Panc1 (cell line): ENCODE measurements around the gene TIMELESS. TPM values are rescaled to one million over a fixed set of nuclear protein-coding genes. Genes with fewer than 3 reads are reported as not detected.

Experiments
- ATAC-seq: fragments of 200-7000 bp; cut with Tn5 transposase; 2 replicates; pipeline ENCODE4 v1.9.1; 2020; ENCODE audit warnings: mild to moderate bottlenecking, moderate library complexity
- BruUV-seq: library from RNA; stranded (reverse); fragments of 400-500 nt; replicated peaks from 2 replicates; lab custom pipeline; 2021; lab: Mats Ljungman, UMichigan
- CTCF ChIA-PET: fragments of 300-600 bp; sonication (Branson Sonifier 250); formaldehyde crosslinking; loops from one replicate; lab custom pipeline; 2022; ENCODE audit warnings: antibody characterized with exemption; lab: Charles Lee
- POLR2A ChIA-PET: fragments of 300-600 bp; sonication (Branson Sonifier 250); formaldehyde crosslinking; loops from one replicate; lab custom pipeline; 2022; ENCODE audit warnings: antibody characterized with exemption; lab: Charles Lee
- DNase-seq: peaks from one replicate; pipeline ENCODE4 v3.0.0-alpha.2; 2010; ENCODE audit warnings: low read depth, low spot score
- H3K27ac ChIP-seq: 2 replicates; pipeline ENCODE4 v1.5.1; 2011; ENCODE audit warnings: mild to moderate bottlenecking, low read length, inconsistent platforms
- H3K27me3 ChIP-seq: fragments of 200-500 bp; sonication (Bioruptor generic); 2 replicates; pipeline ENCODE4 v1.6.0; 2014; ENCODE audit warnings: low read length, inconsistent platforms; ENCODE audit not compliant: control insufficient read depth, insufficient read depth
- H3K36me3 ChIP-seq: fragments of 200-500 bp; sonication (Bioruptor generic); 2 replicates; pipeline ENCODE4 v1.5.1; 2014; ENCODE audit warnings: inconsistent platforms, mild to moderate bottlenecking, low read length, moderate library complexity; ENCODE audit not compliant: control insufficient read depth, insufficient read depth
- H3K4me1 ChIP-seq: 2 replicates; pipeline ENCODE4 v1.5.1; 2011; ENCODE audit warnings: inconsistent platforms, mild to moderate bottlenecking, low read length, moderate library complexity; ENCODE audit not compliant: control insufficient read depth, insufficient read depth
- H3K4me3 ChIP-seq, 2 experiments: 2 replicates each; pipeline ENCODE4 v1.5.1; 2011 to 2012; ENCODE audit warnings: low read depth in 2 of 2, low read length in 2 of 2, mild to moderate bottlenecking in 2 of 2, inconsistent platforms in 1 of 2, moderate library complexity in 1 of 2
- H3K9me3 ChIP-seq: fragments of 200-500 bp; sonication (Bioruptor generic); 2 replicates; pipeline ENCODE4 v1.5.1; 2014; ENCODE audit warnings: low read depth, mild to moderate bottlenecking, inconsistent platforms, low read length, moderate library complexity; ENCODE audit not compliant: control insufficient read depth, insufficient read depth
- POLR2AphosphoS5 ChIP-seq: IDR thresholded peaks from 2 replicates; pipeline ENCODE4 v1.6.1; 2012; ENCODE audit warnings: mild to moderate bottlenecking, low read depth, low read length, moderate library complexity
- SIN3A ChIP-seq: IDR thresholded peaks from 2 replicates; pipeline ENCODE4 v1.6.1; 2012; ENCODE audit warnings: low read depth, mild to moderate bottlenecking, low read length, moderate library complexity, borderline replicate concordance; ENCODE audit not compliant: insufficient read depth
- TCF7L2 ChIP-seq: IDR thresholded peaks from 2 replicates; pipeline ENCODE4 v1.6.1; 2011; ENCODE audit warnings: mild to moderate bottlenecking, low read depth, low read length, inconsistent platforms
- in situ Hi-C: cut with HindIII; loops from 2 replicates; pipeline ENCODE4 v1.10.0; 2016; ENCODE audit warnings: low sequenced_read_pairs, low pct_unique_long_range_greater_than_20kb
- intact Hi-C: fragments of 100-400 bp; cut with micrococcal nuclease; formaldehyde crosslinking; loops from one replicate; pipeline ENCODE4 v1.10.0; 2022; ENCODE audit not compliant: unreplicated experiment
- total RNA-seq: library from RNA; stranded (reverse); gene quantifications from one replicate; pipeline ENCODE4 v1.2.1, GENCODE V29; 2021; ENCODE audit not compliant: unreplicated experiment
- TF ChIP-seq, protein P1 (sequence below), 2 experiments: IDR thresholded peaks; 2 replicates each; pipeline ENCODE4 v1.6.1; 2011 to 2012; ENCODE audit warnings: low read depth in 2 of 2, control low read depth in 1 of 2, low read length in 1 of 2, mild to moderate bottlenecking in 1 of 2, moderate library complexity in 1 of 2; ENCODE audit not compliant: insufficient read depth in 1 of 2
- TF ChIP-seq, protein P2 (sequence below): fragments of 450-650 bp; IDR thresholded peaks from 2 replicates; pipeline ENCODE4 v1.5.1; 2017; ENCODE audit warnings: mild to moderate bottlenecking

TIMELESS gene
- total RNA-seq, 1 experiment from 2014 or later: 46.2 TPM

DNA sequence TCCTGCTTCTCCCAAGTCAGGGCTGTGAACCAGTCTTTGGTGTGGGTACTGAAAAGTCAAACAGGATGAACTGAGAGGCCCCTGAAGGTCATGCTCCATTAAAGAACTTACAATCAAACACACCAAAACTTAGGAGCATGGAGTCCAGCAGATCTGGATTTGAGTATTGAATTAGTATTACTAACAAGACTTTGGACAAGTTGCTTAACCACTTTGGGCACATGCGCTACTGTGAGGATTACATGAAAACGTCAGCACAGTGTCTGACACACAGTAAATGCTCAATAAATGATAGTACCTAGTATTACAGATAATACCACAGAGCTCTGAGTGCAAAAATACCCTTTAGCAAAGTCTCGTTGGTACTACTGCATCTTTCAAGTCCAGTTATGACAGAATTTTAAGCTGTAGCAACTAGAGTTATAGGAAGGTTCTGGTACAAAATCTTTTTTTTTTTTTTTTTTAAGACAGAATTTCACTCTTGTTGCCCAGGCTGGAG, 23.2 kb downstream of the TIMELESS start:
- POLR2A ChIA-PET: no interaction called here
- H3K4me1 ChIP-seq: no peaks in the 10 kb centered on the region
- in situ Hi-C loops: no loop called here
- TF ChIP-seq, protein P1, sequence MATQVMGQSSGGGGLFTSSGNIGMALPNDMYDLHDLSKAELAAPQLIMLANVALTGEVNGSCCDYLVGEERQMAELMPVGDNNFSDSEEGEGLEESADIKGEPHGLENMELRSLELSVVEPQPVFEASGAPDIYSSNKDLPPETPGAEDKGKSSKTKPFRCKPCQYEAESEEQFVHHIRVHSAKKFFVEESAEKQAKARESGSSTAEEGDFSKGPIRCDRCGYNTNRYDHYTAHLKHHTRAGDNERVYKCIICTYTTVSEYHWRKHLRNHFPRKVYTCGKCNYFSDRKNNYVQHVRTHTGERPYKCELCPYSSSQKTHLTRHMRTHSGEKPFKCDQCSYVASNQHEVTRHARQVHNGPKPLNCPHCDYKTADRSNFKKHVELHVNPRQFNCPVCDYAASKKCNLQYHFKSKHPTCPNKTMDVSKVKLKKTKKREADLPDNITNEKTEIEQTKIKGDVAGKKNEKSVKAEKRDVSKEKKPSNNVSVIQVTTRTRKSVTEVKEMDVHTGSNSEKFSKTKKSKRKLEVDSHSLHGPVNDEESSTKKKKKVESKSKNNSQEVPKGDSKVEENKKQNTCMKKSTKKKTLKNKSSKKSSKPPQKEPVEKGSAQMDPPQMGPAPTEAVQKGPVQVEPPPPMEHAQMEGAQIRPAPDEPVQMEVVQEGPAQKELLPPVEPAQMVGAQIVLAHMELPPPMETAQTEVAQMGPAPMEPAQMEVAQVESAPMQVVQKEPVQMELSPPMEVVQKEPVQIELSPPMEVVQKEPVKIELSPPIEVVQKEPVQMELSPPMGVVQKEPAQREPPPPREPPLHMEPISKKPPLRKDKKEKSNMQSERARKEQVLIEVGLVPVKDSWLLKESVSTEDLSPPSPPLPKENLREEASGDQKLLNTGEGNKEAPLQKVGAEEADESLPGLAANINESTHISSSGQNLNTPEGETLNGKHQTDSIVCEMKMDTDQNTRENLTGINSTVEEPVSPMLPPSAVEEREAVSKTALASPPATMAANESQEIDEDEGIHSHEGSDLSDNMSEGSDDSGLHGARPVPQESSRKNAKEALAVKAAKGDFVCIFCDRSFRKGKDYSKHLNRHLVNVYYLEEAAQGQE (IDR thresholded peaks at IDR 0.05; ENCODE audit: insufficient read depth in 1 of 2, low read depth in 2 of 2, low read length in 1 of 2): no peak
- TF ChIP-seq, protein P2, sequence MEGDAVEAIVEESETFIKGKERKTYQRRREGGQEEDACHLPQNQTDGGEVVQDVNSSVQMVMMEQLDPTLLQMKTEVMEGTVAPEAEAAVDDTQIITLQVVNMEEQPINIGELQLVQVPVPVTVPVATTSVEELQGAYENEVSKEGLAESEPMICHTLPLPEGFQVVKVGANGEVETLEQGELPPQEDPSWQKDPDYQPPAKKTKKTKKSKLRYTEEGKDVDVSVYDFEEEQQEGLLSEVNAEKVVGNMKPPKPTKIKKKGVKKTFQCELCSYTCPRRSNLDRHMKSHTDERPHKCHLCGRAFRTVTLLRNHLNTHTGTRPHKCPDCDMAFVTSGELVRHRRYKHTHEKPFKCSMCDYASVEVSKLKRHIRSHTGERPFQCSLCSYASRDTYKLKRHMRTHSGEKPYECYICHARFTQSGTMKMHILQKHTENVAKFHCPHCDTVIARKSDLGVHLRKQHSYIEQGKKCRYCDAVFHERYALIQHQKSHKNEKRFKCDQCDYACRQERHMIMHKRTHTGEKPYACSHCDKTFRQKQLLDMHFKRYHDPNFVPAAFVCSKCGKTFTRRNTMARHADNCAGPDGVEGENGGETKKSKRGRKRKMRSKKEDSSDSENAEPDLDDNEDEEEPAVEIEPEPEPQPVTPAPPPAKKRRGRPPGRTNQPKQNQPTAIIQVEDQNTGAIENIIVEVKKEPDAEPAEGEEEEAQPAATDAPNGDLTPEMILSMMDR: no peak
- TF ChIP-seq POLR2AphosphoS5 (no peak), TCF7L2 (no peak), SIN3A (no peak)
- H3K9me3 ChIP-seq: no peaks in the 10 kb centered on the region
- intact Hi-C loops: no loop called here
- H3K27me3 ChIP-seq: no peaks in the 10 kb centered on the region
- no peak overlapping the region for H3K4me3 ChIP-seq
- BruUV-seq: no TSS peak
- H3K27ac ChIP-seq: no peak overlapping the region
- ATAC-seq: no peak
- CTCF ChIA-PET: no interaction called here
- no peak for DNase-seq
- H3K36me3 ChIP-seq: peaks cover 13% of the 10 kb centered on the region

DNA sequence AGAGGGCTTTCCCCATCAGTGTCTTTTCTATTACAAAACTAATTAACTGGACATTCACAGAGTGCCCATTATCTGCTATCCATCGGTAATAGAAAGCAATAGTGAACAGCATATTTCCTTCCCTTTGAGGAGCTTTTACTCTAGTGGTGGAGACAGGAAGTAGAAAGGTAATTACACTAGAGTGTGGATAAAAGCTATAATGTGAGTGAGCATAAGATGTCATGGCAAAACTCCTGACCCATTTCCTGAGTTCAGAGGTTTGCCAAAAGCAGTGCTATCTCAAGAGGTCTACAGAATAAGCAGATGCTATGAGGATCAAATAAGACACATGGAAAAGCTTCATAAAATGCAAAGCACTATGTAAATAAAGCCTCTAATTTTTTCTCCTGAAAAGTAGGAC, 24.0 kb downstream of the TIMELESS start:
- POLR2A ChIA-PET: no interaction called here
- DNase-seq (no peak), ATAC-seq (no peak)
- no peaks in the 10 kb centered on the region for H3K9me3 ChIP-seq
- no TSS peak for BruUV-seq
- CTCF ChIA-PET: interaction anchor here (0.5 to 0.6 kb wide), 2 partner anchors 29 to 38 kb away, joined by 3 read pairs; no protein-coding TSS in a partner anchor
- in situ Hi-C loops (no loop called here), intact Hi-C loops (no loop called here)
- peaks cover 20% of the 10 kb centered on the region for H3K36me3 ChIP-seq
- H3K27ac ChIP-seq: no peak overlapping the region
- no peaks in the 10 kb centered on the region for H3K27me3 ChIP-seq
- TF ChIP-seq TCF7L2 (no peak), POLR2AphosphoS5 (no peak), SIN3A (no peak)
- TF ChIP-seq, protein P1 (IDR thresholded peaks at IDR 0.05; ENCODE audit: insufficient read depth in 1 of 2, low read depth in 2 of 2, low read length in 1 of 2): no peak
- TF ChIP-seq, protein P2: no peak
- H3K4me1 ChIP-seq: no peaks in the 10 kb centered on the region
- no peak overlapping the region for H3K4me3 ChIP-seq
